HG03025 (cell line): ENCODE results near the gene KDR.

ENCODE experiments used
- ATAC-seq: cut with Tn5 transposase; IDR thresholded peaks from one replicate; pipeline ENCODE4 v1.9.1; 2021; ENCODE audit warnings: mild to moderate bottlenecking, moderate library complexity; ENCODE audit not compliant: unreplicated experiment, low FRiP score

KDR gene

GRCh38 chr4:55125087-55125721, at the start of gene KDR:
KDR (minus strand) TSS chr4:55125595; CDS start chr4:55125293, 302 bp downstream.
- no peak for ATAC-seq

GRCh38 chr4:55173580-55173979, 48.2 kb upstream of the KDR start:
- no peak for ATAC-seq

- ATAC-seq = no peak
Observed at GRCh38 chr4:55172694-55173287, 47.4 kb upstream of the KDR start.

GRCh38 chr4:55170462-55170861, 45.1 kb upstream of the KDR start:
- ATAC-seq = no peak

GRCh38 chr4:55169352-55169961, 44.1 kb upstream of the KDR start:
- ATAC-seq = no peak

- ATAC-seq = no peak
Observed at GRCh38 chr4:55162396-55162795, 37.0 kb upstream of the KDR start.

GRCh38 chr4:55161739-55162138, 36.3 kb upstream of the KDR start:
- no peak for ATAC-seq

GRCh38 chr4:55159851-55160250, 34.5 kb upstream of the KDR start:
- ATAC-seq = no peak

- ATAC-seq = no peak
Observed at GRCh38 chr4:55158957-55159356, 33.6 kb upstream of the KDR start.

- ATAC-seq = no peak
Observed at GRCh38 chr4:55157559-55158277, 32.3 kb upstream of the KDR start.

- ATAC-seq = no peak
Observed at GRCh38 chr4:55154933-55155332, 29.5 kb upstream of the KDR start.

GRCh38 chr4:55154290-55154880, 29.0 kb upstream of the KDR start:
- no peak for ATAC-seq

- no peak for ATAC-seq
Observed at GRCh38 chr4:55143858-55144257, 18.5 kb upstream of the KDR start.

GRCh38 chr4:55138367-55138766, 13.0 kb upstream of the KDR start:
- ATAC-seq = no peak

GRCh38 chr4:55136634-55137033, 11.2 kb upstream of the KDR start:
- no peak for ATAC-seq

- ATAC-seq = no peak
Observed at GRCh38 chr4:55133951-55134350, 8.6 kb upstream of the KDR start.

GRCh38 chr4:55132775-55133174, 7.4 kb upstream of the KDR start:
- ATAC-seq = no peak

GRCh38 chr4:55127521-55127920, 2.1 kb upstream of the KDR start:
- ATAC-seq = no peak

- no peak for ATAC-seq
Observed at GRCh38 chr4:55127053-55127452, 1.7 kb upstream of the KDR start.

- ATAC-seq = no peak
Observed at GRCh38 chr4:55125763-55126541, 557 bp upstream of the KDR start.
